ENCODE measurements around the gene ADAMTSL3. TPM values are rescaled to one million over a fixed set of nuclear protein-coding genes. Genes with fewer than 3 reads are reported as not detected.

The ADAMTSL3 gene
- total RNA-seq, 4 donors from 2014 or later, result 4.9 to 8.8 (median 6.8) TPM

DNA sequence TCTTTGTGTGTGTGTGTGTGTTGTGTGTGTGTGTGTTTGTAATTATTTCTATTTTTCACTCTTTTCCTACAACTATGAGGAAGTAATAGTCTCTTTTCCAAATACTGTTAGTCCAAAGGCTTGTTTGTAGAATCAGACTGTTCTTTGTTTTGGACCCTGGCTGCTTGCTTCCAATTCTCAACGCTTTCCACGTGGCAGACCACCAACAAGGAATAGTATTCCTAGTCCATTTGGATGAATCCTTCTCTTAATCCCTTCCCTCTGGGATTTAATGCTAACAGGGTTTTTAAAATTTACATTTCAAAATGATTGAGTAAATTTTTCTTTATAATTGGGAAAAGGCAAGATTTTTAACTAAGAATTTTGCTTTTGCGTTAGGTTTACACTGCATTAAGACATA is 62.7 kb downstream of the ADAMTSL3 start:
- no peaks in the 10 kb centered on the region for H3K36me3 ChIP-seq
- H3K27ac ChIP-seq, result no peak overlapping the region
- intact Hi-C loops (cut with DNase I; ENCODE audit: low total_unique reads) (no loop called here), in situ Hi-C loops (cut with MboI; ENCODE audit: low pct_ligation_motif_present in 1 of 4, low pct_unique_long_range_greater_than_20kb in 1 of 4, low sequenced_read_pairs in 3 of 4) (no loop called here)
- TF ChIP-seq, protein P1, sequence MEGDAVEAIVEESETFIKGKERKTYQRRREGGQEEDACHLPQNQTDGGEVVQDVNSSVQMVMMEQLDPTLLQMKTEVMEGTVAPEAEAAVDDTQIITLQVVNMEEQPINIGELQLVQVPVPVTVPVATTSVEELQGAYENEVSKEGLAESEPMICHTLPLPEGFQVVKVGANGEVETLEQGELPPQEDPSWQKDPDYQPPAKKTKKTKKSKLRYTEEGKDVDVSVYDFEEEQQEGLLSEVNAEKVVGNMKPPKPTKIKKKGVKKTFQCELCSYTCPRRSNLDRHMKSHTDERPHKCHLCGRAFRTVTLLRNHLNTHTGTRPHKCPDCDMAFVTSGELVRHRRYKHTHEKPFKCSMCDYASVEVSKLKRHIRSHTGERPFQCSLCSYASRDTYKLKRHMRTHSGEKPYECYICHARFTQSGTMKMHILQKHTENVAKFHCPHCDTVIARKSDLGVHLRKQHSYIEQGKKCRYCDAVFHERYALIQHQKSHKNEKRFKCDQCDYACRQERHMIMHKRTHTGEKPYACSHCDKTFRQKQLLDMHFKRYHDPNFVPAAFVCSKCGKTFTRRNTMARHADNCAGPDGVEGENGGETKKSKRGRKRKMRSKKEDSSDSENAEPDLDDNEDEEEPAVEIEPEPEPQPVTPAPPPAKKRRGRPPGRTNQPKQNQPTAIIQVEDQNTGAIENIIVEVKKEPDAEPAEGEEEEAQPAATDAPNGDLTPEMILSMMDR (IDR thresholded peaks at IDR 0.05), result no peak
- no peak for TF ChIP-seq POLR2A (IDR thresholded peaks at IDR 0.05)
- TF ChIP-seq POLR2AphosphoS5 (IDR thresholded peaks at IDR 0.05), result no peak
- no peak for TF ChIP-seq EP300 (IDR thresholded peaks at IDR 0.05; ENCODE audit: low read depth)
- no peaks in the 10 kb centered on the region for H3K9me3 ChIP-seq
- H3K4me1 ChIP-seq, result no peaks in the 10 kb centered on the region
- H3K27me3 ChIP-seq, result no peaks in the 10 kb centered on the region
- WGBS, 2 donors (ENCODE audit: low coverage in 1 of 2), result 78 to 82% methylated on average over 3 of the region's 3 CpGs
- H3K4me3 ChIP-seq, result no peak overlapping the region
- DNase-seq, result no peak

GRCh38 chr15:83717010-83717409 is 63.1 kb downstream of the ADAMTSL3 start:
- in situ Hi-C loops (cut with MboI; ENCODE audit: low pct_ligation_motif_present in 1 of 4, low pct_unique_long_range_greater_than_20kb in 1 of 4, low sequenced_read_pairs in 3 of 4) (no loop called here), intact Hi-C loops (cut with DNase I; ENCODE audit: low total_unique reads) (no loop called here)
- Histone ChIP-seq H3K4me3 (no peak overlapping the region), H3K27ac (no peak overlapping the region), H3K9me3 (no peaks in the 10 kb centered on the region), H3K36me3 (no peaks in the 10 kb centered on the region), H3K27me3 (no peaks in the 10 kb centered on the region), H3K4me1 (no peaks in the 10 kb centered on the region)
- TF ChIP-seq, protein P1 (IDR thresholded peaks at IDR 0.05), result no peak
- TF ChIP-seq EP300 (IDR thresholded peaks at IDR 0.05; ENCODE audit: low read depth) (no peak), POLR2A (IDR thresholded peaks at IDR 0.05) (no peak)
- DNase-seq, result no peak

- Histone ChIP-seq H3K27ac (no peak overlapping the region), H3K9me3 (no peaks in the 10 kb centered on the region), H3K36me3 (no peaks in the 10 kb centered on the region), H3K4me3 (no peak overlapping the region), H3K4me1 (no peaks in the 10 kb centered on the region), H3K27me3 (no peaks in the 10 kb centered on the region)
- no peak for DNase-seq
- WGBS, 2 donors (ENCODE audit: low coverage in 1 of 2), result 70 to 77% methylated on average over 2 of the region's 2 CpGs
- no peak for TF ChIP-seq POLR2AphosphoS5 (IDR thresholded peaks at IDR 0.05)
- TF ChIP-seq EP300 (IDR thresholded peaks at IDR 0.05; ENCODE audit: low read depth), result no peak
- TF ChIP-seq, protein P1 (IDR thresholded peaks at IDR 0.05), result no peak
- TF ChIP-seq POLR2A (IDR thresholded peaks at IDR 0.05), result no peak
- intact Hi-C loops (cut with DNase I; ENCODE audit: low total_unique reads), result no loop called here
- in situ Hi-C loops (cut with MboI; ENCODE audit: low pct_ligation_motif_present in 1 of 4, low pct_unique_long_range_greater_than_20kb in 1 of 4, low sequenced_read_pairs in 3 of 4), result no loop called here
Observed at GRCh38 chr15:83720468-83720867, 66.5 kb downstream of the ADAMTSL3 start.

GRCh38 chr15:83721031-83721430 is 67.1 kb downstream of the ADAMTSL3 start:
- intact Hi-C loops (cut with DNase I; ENCODE audit: low total_unique reads), result no loop called here
- no peak overlapping the region for H3K27ac ChIP-seq
- DNase-seq, result no peak
- no peaks in the 10 kb centered on the region for H3K36me3 ChIP-seq
- no peaks in the 10 kb centered on the region for H3K4me1 ChIP-seq
- H3K9me3 ChIP-seq, result no peaks in the 10 kb centered on the region
- in situ Hi-C loops (cut with MboI; ENCODE audit: low pct_ligation_motif_present in 1 of 4, low pct_unique_long_range_greater_than_20kb in 1 of 4, low sequenced_read_pairs in 3 of 4), result no loop called here
- TF ChIP-seq POLR2AphosphoS5 (IDR thresholded peaks at IDR 0.05), result no peak
- TF ChIP-seq, protein P1 (IDR thresholded peaks at IDR 0.05), result no peak
- TF ChIP-seq EP300 (IDR thresholded peaks at IDR 0.05; ENCODE audit: low read depth), result no peak
- TF ChIP-seq POLR2A (IDR thresholded peaks at IDR 0.05), result no peak
- H3K27me3 ChIP-seq, result no peaks in the 10 kb centered on the region
- H3K4me3 ChIP-seq, result no peak overlapping the region

All from transverse colon (tissue), 4 donors.